ENCODE measurements around the gene XYLT1.

The XYLT1 gene

GRCh38 chr16:17446661-17447060 is 24.1 kb downstream of the XYLT1 start:
- in situ Hi-C loops (cut with HindIII; ENCODE audit: low pct_ligation_motif_present, low sequenced_read_pairs), result no loop called here
- Histone ChIP-seq H3K27ac (no peak overlapping the region), H3K36me3 (replicated peaks) (no peaks in the 10 kb centered on the region), H3K4me3 (ENCODE audit: low read depth, low read length) (no peak overlapping the region), H3K27me3 (replicated peaks) (no peaks in the 10 kb centered on the region)
- DNase-seq, result no peak
- TF ChIP-seq, protein P1, sequence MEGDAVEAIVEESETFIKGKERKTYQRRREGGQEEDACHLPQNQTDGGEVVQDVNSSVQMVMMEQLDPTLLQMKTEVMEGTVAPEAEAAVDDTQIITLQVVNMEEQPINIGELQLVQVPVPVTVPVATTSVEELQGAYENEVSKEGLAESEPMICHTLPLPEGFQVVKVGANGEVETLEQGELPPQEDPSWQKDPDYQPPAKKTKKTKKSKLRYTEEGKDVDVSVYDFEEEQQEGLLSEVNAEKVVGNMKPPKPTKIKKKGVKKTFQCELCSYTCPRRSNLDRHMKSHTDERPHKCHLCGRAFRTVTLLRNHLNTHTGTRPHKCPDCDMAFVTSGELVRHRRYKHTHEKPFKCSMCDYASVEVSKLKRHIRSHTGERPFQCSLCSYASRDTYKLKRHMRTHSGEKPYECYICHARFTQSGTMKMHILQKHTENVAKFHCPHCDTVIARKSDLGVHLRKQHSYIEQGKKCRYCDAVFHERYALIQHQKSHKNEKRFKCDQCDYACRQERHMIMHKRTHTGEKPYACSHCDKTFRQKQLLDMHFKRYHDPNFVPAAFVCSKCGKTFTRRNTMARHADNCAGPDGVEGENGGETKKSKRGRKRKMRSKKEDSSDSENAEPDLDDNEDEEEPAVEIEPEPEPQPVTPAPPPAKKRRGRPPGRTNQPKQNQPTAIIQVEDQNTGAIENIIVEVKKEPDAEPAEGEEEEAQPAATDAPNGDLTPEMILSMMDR (IDR thresholded peaks at IDR 0.05; ENCODE audit: low read depth, low read length, missing control alignments), result no peak

GRCh38 chr16:17445421-17445820 is 25.3 kb downstream of the XYLT1 start:
- Histone ChIP-seq H3K4me3 (ENCODE audit: low read depth, low read length) (no peak overlapping the region), H3K27ac (no peak overlapping the region), H3K36me3 (replicated peaks) (no peaks in the 10 kb centered on the region), H3K27me3 (replicated peaks) (no peaks in the 10 kb centered on the region)
- DNase-seq, result no peak
- in situ Hi-C loops (cut with HindIII; ENCODE audit: low pct_ligation_motif_present, low sequenced_read_pairs), result no loop called here
- TF ChIP-seq, protein P1 (IDR thresholded peaks at IDR 0.05; ENCODE audit: low read depth, low read length, missing control alignments), result no peak

DNA sequence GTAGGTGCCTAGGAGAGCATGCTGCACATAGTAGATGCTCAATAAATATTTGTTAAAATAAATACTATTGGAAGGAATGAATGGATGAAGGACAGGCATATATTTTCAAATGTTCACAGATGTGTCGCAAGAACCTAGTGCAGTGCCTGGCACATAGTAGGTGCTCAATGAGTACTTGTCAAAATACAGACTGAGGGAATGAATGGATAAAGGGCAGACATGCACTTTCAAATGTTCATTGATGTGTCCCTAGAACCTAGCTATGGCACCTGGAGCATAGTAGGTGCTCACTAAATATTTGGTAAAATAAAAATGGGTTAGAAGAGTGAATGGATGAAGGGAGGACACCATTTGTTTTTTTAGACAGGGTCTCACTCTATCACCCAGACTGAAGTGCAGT is 26.1 kb downstream of the XYLT1 start:
- TF ChIP-seq, protein P1 (IDR thresholded peaks at IDR 0.05; ENCODE audit: low read depth, low read length, missing control alignments), result no peak
- Histone ChIP-seq H3K27me3 (replicated peaks) (no peaks in the 10 kb centered on the region), H3K36me3 (replicated peaks) (no peaks in the 10 kb centered on the region), H3K4me3 (ENCODE audit: low read depth, low read length) (no peak overlapping the region), H3K27ac (no peak overlapping the region)
- DNase-seq, result no peak
- in situ Hi-C loops (cut with HindIII; ENCODE audit: low pct_ligation_motif_present, low sequenced_read_pairs), result no loop called here

DNA sequence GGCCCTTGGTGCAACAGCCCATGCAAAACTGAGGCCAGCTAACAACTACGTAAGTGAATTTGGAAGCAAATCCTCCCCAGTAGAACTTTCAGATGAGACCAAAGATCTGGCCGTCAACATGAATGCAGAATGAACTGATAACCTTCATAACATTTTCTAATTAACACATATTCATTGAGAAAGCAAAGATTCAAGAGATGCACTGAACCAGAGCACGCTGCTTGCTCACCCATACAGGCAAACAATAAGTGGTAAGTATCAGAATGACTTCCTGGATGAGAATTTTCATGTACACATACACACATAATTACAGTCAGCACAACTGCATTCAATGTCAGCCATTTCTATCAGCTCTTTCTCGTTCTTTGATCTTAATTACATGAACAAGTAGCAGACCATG is 30.6 kb downstream of the XYLT1 start:
- H3K27ac ChIP-seq, result no peak overlapping the region
- in situ Hi-C loops (cut with HindIII; ENCODE audit: low pct_ligation_motif_present, low sequenced_read_pairs), result no loop called here
- no peak for DNase-seq
- TF ChIP-seq, protein P1 (IDR thresholded peaks at IDR 0.05; ENCODE audit: low read depth, low read length, missing control alignments), result no peak
- no peaks in the 10 kb centered on the region for H3K36me3 ChIP-seq (replicated peaks)
- no peak overlapping the region for H3K4me3 ChIP-seq (ENCODE audit: low read depth, low read length)
- H3K27me3 ChIP-seq (replicated peaks), result no peaks in the 10 kb centered on the region

GRCh38 chr16:17439580-17439979 is 31.2 kb downstream of the XYLT1 start:
- H3K4me3 ChIP-seq (ENCODE audit: low read depth, low read length), result no peak overlapping the region
- H3K27ac ChIP-seq, result no peak overlapping the region
- in situ Hi-C loops (cut with HindIII; ENCODE audit: low pct_ligation_motif_present, low sequenced_read_pairs), result no loop called here
- TF ChIP-seq, protein P1 (IDR thresholded peaks at IDR 0.05; ENCODE audit: low read depth, low read length, missing control alignments), result no peak
- H3K36me3 ChIP-seq (replicated peaks), result no peaks in the 10 kb centered on the region
- no peaks in the 10 kb centered on the region for H3K27me3 ChIP-seq (replicated peaks)
- DNase-seq, result no peak

- TF ChIP-seq, protein P1 (IDR thresholded peaks at IDR 0.05; ENCODE audit: low read depth, low read length, missing control alignments), result no peak
- no peaks in the 10 kb centered on the region for H3K36me3 ChIP-seq (replicated peaks)
- H3K4me3 ChIP-seq (ENCODE audit: low read depth, low read length), result no peak overlapping the region
- no peak for DNase-seq
- no peaks in the 10 kb centered on the region for H3K27me3 ChIP-seq (replicated peaks)
- in situ Hi-C loops (cut with HindIII; ENCODE audit: low pct_ligation_motif_present, low sequenced_read_pairs), result no loop called here
- H3K27ac ChIP-seq, result no peak overlapping the region
Measured at GRCh38 chr16:17437981-17438380, 32.8 kb downstream of the XYLT1 start.

All from brain microvascular endothelial cell (primary cell).